HepG2 (cell line): ENCODE measurements around the gene DCUN1D4. TPM values are rescaled to one million over a fixed set of nuclear protein-coding genes. Genes with fewer than 3 reads are reported as not detected.
A peak's percentile ranks its signal among the peaks of the same experiment; 100 is the strongest.

Experiments
- EP300 ChIP-seq, 3 experiments: sonication (generic) in 1 of 3; formaldehyde crosslinking in 1 of 3; IDR thresholded peaks; 2 replicates each; pipeline versions ENCODE4 v1.5.1 to v1.6.1; 2011 to 2020; ENCODE audit warnings: low read depth in 2 of 3, low read length in 2 of 3, borderline replicate concordance in 1 of 3, improper control_type of control experiment in 1 of 3, mild to moderate bottlenecking in 1 of 3, missing genetic modification reagents in 1 of 3, moderate library complexity in 1 of 3
- ESRRA ChIP-seq: sonication (generic); formaldehyde crosslinking; IDR thresholded peaks from 2 replicates; pipeline ENCODE4 v1.5.1; 2020; ENCODE audit warnings: mild to moderate bottlenecking, low read depth, missing genetic modification reagents
- FOXK1 ChIP-seq: sonication (generic); formaldehyde crosslinking; IDR thresholded peaks from 2 replicates; pipeline ENCODE4 v1.4.0; 2020; ENCODE audit warnings: low read depth, missing genetic modification reagents, borderline replicate concordance
- GATAD2A ChIP-seq: IDR thresholded peaks from 2 replicates; pipeline ENCODE4 v1.6.1; 2016
- GTF2F1 ChIP-seq: fragments of 150-350 bp; IDR thresholded peaks from 2 replicates; pipeline ENCODE4 v1.6.1; 2014; ENCODE audit warnings: low read length
- HIVEP1 ChIP-seq: sonication (generic); formaldehyde crosslinking; IDR thresholded peaks from 2 replicates; pipeline ENCODE4 v1.4.0; 2020; ENCODE audit warnings: mild to moderate bottlenecking, missing genetic modification reagents
- HNRNPK ChIP-seq: fragments of 200-400 bp; formaldehyde crosslinking; IDR thresholded peaks from 2 replicates; pipeline ENCODE4 v1.6.1; 2018; ENCODE audit warnings: low read length, low read depth, moderate library complexity, mild to moderate bottlenecking; ENCODE audit not compliant: poor library complexity, severe bottlenecking
- KDM1A ChIP-seq: IDR thresholded peaks from 2 replicates; pipeline ENCODE4 v1.6.1; 2016; ENCODE audit warnings: missing compliant biosample characterization
- NFIC ChIP-seq: IDR thresholded peaks from 2 replicates; pipeline ENCODE4 v1.6.1; 2012; ENCODE audit warnings: mild to moderate bottlenecking, low read length, inconsistent platforms
- PHF20 ChIP-seq: sonication (generic); formaldehyde crosslinking; IDR thresholded peaks from 2 replicates; pipeline ENCODE4 v1.5.0; 2020; ENCODE audit warnings: mild to moderate bottlenecking, missing genetic modification reagents
- SMAD3 ChIP-seq: sonication (generic); formaldehyde crosslinking; IDR thresholded peaks from 2 replicates; pipeline ENCODE4 v1.4.0; 2020; ENCODE audit warnings: missing genetic modification reagents
- SRY ChIP-seq: sonication (generic); formaldehyde crosslinking; IDR thresholded peaks from 2 replicates; pipeline ENCODE4 v1.8.0; 2022; ENCODE audit warnings: mild to moderate bottlenecking, missing genetic modification reagents
- SUZ12 ChIP-seq: fragments of 150-350 bp; IDR thresholded peaks from 2 replicates; pipeline ENCODE4 v1.6.1; 2014; ENCODE audit warnings: low read depth, low read length
- ZKSCAN5 ChIP-seq: sonication (generic); formaldehyde crosslinking; IDR thresholded peaks from 2 replicates; pipeline ENCODE4 v1.5.1; 2020; ENCODE audit warnings: mild to moderate bottlenecking, missing genetic modification reagents
- ZNF446 ChIP-seq: sonication (generic); formaldehyde crosslinking; IDR thresholded peaks from 2 replicates; pipeline ENCODE4 v1.5.0; 2020; ENCODE audit warnings: mild to moderate bottlenecking, missing genetic modification reagents
- ZNF780A ChIP-seq: sonication (generic); formaldehyde crosslinking; IDR thresholded peaks from 2 replicates; pipeline ENCODE4 v1.8.0; 2022; ENCODE audit warnings: mild to moderate bottlenecking, missing genetic modification reagents, moderate library complexity
- polyA plus RNA-seq, 8 experiments: library from polyadenylated mRNA; depleted of rRNA in 3 of 8; stranded (reverse) in 7 of 8; unstranded in 1 of 8; fragments of >200 nt; fragmentation: Illumina TruSeq in 4 of 8; extraction: Trizol in 4 of 8; gene quantifications; 2 replicates each; pipeline versions ENCODE4 v1.2.1 to v1.2.3, GENCODE V29; 2011 to 2016; ENCODE audit warnings: low read depth in 4 of 8, missing spikeins in 1 of 8, mixed read lengths in 1 of 8; ENCODE audit not compliant: insufficient read depth in 1 of 8
- total RNA-seq, 5 experiments: library from RNA; depleted of rRNA; stranded (reverse); fragments of >200 nt; fragmentation: Illumina TruSeq; extraction: Trizol; gene quantifications; 2 replicates each; pipeline ENCODE4 v1.2.3, GENCODE V29; 2016; ENCODE audit warnings: low read depth in 1 of 5
- TF ChIP-seq, protein P1 (sequence below): sonication (generic); formaldehyde crosslinking; IDR thresholded peaks from 2 replicates; pipeline ENCODE4 v1.5.0; 2020; ENCODE audit warnings: mild to moderate bottlenecking, missing genetic modification reagents, borderline replicate concordance
- TF ChIP-seq, protein P2 (sequence below): sonication (generic); formaldehyde crosslinking; IDR thresholded peaks from 2 replicates; pipeline ENCODE4 v1.5.1; 2020; ENCODE audit warnings: mild to moderate bottlenecking, moderate library complexity, missing genetic modification reagents
- TF ChIP-seq, protein P3 (sequence below): IDR thresholded peaks from 2 replicates; pipeline ENCODE4 v1.6.1; 2018; ENCODE audit warnings: missing genetic modification reagents, mild to moderate bottlenecking, missing compliant biosample characterization

The DCUN1D4 gene
- total and polyA plus RNA-seq, 2 of the 13 experiments (the other 11 are each of a cell fraction or from before 2014, with no cell fraction given) = 27.9 to 44.4 TPM

DNA sequence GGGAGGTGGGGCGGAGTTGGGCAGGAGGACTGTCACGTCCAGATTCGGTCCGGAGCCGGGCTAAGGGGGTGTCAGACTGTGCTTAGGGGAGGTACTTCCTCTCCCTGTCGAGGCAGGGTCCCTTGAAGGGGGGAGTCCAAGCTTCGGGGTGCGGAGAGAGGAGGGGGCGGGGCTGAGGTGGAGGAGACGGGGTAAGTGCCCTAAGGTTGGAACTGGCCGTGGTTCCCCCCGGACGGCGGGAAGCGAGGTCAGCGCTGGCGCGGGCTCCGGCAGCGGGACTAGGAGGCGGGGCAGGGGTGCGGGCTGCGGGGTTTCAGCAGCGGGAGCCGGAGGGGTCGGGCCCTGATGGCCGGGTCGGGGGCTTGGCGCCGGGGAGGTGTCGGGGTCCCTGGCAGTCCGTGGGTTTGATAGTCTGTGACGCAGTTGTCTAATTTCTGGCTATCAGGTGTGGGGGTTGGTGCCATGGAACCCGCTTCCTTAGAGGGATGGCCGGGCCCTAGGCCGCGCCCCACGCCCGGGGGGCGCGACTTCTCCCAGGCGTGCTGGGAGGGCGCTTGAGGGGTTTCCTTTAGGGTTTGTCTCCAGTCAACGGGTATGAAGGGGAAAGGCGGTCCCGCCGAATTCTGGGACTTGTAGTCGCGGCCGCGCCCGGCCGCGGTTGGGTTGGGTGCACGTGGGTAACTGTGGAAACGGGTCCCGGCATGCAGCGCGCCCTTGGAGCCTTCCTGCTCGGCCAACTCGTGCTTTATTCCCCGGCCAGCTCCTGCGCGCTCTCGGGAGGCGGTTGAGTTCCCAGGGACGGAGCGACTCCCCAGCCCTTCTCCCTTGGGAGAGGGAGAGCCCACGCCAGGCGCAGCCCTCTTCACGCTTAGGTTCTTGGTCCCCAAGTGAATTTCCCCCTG, 1.5 kb downstream of the DCUN1D4 start (continued):
- TF ChIP-seq, protein P1, sequence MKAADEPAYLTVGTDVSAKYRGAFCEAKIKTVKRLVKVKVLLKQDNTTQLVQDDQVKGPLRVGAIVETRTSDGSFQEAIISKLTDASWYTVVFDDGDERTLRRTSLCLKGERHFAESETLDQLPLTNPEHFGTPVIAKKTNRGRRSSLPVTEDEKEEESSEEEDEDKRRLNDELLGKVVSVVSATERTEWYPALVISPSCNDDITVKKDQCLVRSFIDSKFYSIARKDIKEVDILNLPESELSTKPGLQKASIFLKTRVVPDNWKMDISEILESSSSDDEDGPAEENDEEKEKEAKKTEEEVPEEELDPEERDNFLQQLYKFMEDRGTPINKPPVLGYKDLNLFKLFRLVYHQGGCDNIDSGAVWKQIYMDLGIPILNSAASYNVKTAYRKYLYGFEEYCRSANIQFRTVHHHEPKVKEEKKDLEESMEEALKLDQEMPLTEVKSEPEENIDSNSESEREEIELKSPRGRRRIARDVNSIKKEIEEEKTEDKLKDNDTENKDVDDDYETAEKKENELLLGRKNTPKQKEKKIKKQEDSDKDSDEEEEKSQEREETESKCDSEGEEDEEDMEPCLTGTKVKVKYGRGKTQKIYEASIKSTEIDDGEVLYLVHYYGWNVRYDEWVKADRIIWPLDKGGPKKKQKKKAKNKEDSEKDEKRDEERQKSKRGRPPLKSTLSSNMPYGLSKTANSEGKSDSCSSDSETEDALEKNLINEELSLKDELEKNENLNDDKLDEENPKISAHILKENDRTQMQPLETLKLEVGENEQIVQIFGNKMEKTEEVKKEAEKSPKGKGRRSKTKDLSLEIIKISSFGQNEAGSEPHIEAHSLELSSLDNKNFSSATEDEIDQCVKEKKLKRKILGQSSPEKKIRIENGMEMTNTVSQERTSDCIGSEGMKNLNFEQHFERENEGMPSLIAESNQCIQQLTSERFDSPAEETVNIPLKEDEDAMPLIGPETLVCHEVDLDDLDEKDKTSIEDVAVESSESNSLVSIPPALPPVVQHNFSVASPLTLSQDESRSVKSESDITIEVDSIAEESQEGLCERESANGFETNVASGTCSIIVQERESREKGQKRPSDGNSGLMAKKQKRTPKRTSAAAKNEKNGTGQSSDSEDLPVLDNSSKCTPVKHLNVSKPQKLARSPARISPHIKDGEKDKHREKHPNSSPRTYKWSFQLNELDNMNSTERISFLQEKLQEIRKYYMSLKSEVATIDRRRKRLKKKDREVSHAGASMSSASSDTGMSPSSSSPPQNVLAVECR (CRISPR knock-in tag) = peak; percentile 85
- no peak for TF ChIP-seq ZNF446 (CRISPR knock-in tag)
- no peak for TF ChIP-seq GTF2F1
- 0 out of 4 replicates have a peak, but pooled peaks of 1 of the 2 experiments have one; percentile 31 for TF ChIP-seq EP300 (IDR thresholded peaks at IDR 0.05; ENCODE audit: low read depth in 2 of 2, low read length in 2 of 2)
- no peak for TF ChIP-seq EP300 (CRISPR knock-in tag; IDR thresholded peaks at IDR 0.05; ENCODE audit: borderline replicate concordance)
- TF ChIP-seq GATAD2A (CRISPR knock-in tag) = peak; percentile 31
- TF ChIP-seq, protein P2, sequence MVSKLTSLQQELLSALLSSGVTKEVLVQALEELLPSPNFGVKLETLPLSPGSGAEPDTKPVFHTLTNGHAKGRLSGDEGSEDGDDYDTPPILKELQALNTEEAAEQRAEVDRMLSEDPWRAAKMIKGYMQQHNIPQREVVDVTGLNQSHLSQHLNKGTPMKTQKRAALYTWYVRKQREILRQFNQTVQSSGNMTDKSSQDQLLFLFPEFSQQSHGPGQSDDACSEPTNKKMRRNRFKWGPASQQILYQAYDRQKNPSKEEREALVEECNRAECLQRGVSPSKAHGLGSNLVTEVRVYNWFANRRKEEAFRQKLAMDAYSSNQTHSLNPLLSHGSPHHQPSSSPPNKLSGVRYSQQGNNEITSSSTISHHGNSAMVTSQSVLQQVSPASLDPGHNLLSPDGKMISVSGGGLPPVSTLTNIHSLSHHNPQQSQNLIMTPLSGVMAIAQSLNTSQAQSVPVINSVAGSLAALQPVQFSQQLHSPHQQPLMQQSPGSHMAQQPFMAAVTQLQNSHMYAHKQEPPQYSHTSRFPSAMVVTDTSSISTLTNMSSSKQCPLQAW = 0 out of 2 replicates have a peak, but pooled peaks have one; percentile 16
- TF ChIP-seq, protein P3, sequence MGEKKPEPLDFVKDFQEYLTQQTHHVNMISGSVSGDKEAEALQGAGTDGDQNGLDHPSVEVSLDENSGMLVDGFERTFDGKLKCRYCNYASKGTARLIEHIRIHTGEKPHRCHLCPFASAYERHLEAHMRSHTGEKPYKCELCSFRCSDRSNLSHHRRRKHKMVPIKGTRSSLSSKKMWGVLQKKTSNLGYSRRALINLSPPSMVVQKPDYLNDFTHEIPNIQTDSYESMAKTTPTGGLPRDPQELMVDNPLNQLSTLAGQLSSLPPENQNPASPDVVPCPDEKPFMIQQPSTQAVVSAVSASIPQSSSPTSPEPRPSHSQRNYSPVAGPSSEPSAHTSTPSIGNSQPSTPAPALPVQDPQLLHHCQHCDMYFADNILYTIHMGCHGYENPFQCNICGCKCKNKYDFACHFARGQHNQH (CRISPR knock-in tag) = 0 out of 2 replicates have a peak, but pooled peaks have one; percentile 38
- TF ChIP-seq PHF20 = peak; percentile 54; the same call in 1 of the 2 replicates
- TF ChIP-seq SRY (CRISPR knock-in tag) = no peak
- TF ChIP-seq SMAD3 = peak; percentile 24; the same call in 1 of the 2 replicates
- no peak for TF ChIP-seq ZNF780A (CRISPR knock-in tag)
- no peak; the same call in 1 of the 2 replicates for TF ChIP-seq ESRRA (CRISPR knock-in tag)
- TF ChIP-seq ZKSCAN5 (CRISPR knock-in tag) = no peak
- peak; percentile 62 for TF ChIP-seq HNRNPK
- TF ChIP-seq KDM1A (CRISPR knock-in tag) = no peak
- TF ChIP-seq NFIC = no peak
- peak; percentile 35; the same call in 1 of the 2 replicates for TF ChIP-seq FOXK1 (CRISPR knock-in tag)
- TF ChIP-seq SUZ12 = peak; percentile 58
- TF ChIP-seq HIVEP1 (CRISPR knock-in tag) = peak; percentile 28; the same call in 1 of the 2 replicates
